Smooth muscle cell of the umbilical artery (primary cell): ENCODE results near the gene TRAIP. TPM values are rescaled to one million over a fixed set of nuclear protein-coding genes. Genes with fewer than 3 reads are reported as not detected.

ENCODE experiments used
- total RNA-seq: library from RNA; depleted of rRNA; stranded (reverse); fragments of >200 nt; gene quantifications from 2 replicates; pipeline ENCODE4 v1.2.3, GENCODE V29; 2014

The TRAIP gene, protein sequence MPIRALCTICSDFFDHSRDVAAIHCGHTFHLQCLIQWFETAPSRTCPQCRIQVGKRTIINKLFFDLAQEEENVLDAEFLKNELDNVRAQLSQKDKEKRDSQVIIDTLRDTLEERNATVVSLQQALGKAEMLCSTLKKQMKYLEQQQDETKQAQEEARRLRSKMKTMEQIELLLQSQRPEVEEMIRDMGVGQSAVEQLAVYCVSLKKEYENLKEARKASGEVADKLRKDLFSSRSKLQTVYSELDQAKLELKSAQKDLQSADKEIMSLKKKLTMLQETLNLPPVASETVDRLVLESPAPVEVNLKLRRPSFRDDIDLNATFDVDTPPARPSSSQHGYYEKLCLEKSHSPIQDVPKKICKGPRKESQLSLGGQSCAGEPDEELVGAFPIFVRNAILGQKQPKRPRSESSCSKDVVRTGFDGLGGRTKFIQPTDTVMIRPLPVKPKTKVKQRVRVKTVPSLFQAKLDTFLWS
- 1.5 and 2.4 TPM in 2 replicates for total RNA-seq

DNA sequence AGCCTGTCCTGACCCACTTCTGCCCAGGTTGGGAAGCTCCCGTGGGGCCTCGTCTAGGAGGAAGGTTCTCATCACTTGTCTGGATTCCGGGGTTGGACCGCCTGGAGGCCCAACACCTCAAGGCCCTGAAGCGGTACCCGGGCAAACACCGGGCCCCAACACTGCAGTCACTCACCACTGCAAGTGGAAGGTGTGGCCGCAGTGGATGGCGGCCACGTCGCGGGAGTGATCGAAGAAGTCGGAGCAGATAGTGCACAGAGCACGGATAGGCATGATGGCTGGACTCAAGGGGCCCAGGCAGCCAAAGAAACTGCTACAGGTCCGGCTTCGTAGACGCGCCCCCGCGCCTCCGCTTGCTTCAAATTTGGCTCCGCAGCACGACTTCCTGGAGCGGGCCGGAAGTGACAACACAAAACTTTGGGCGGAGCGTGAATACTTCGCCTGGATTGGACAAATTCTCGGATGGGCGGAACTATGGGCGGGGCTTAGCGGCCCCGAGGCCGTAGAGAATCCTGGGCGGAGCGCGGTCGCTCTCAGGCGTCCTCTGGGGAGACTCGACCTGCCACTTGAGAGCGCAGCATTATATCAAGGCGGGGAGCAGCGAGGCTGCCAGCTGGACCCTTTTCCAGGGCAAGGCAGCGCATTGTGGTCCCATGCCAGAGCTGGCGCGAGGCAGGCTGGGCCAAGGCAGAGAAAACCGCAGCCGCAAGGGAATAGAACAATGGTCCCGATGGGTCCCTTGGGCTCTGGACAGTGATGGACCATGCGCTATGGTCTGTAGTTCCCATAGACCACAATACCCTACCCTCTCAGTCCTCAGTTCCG is at the start of gene TRAIP:
TRAIP (minus strand) TSS at position 384 of the 825 bp plus-strand sequence; CDS start at position 273, 111 bp downstream.

DNA sequence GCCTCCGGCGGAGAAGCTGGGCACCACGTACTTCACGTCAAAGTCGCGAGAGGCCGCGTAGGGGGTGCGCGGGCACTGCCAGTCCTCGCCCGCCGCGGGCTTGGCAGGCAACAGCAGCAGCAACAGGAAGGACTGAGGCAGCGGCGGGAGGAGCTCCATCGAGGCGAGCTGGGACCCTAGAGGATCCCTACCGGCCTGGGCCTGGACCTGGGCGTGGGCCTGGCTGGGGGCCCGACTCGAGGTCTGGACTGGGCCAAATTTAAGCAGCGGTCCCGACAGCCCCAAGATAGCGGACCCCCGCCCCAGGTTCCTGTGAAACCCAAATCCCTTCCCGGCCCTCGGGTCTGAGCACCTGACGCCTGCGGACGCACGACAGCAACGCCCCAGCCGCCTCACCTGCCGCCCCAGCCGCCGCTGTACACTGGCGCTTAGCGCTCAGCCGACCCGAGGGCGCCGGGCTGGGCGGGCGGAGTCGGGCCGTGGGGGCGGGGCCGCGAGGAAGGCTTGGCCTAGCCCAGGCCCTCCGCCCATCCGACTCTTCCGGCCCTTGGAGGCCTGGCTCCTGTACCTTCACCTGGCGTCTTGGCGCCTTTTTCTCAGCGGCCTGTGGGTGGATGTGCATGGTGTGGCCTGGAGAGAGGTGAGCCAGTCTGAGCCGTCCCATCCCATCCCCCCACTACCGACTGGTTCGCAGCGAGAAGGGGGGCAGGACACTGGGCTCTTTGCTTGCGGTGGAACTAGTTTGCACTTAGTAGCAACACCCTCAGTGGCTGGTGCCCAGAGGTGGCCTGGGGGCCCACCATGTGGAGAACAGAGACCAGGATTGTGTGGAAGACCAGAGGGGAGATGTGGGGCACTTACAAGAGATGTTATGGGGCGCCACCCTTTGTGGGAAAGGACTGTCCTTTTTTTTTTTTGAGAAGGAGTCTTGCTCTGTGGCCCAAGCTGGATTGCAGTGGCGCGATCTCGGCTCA is 47.4 kb upstream of the TRAIP start, which contains the start of gene MST1R:
MST1R (minus strand) TSS at position 423 of the 974 bp plus-strand sequence; CDS start at position 159, 264 bp downstream.

DNA sequence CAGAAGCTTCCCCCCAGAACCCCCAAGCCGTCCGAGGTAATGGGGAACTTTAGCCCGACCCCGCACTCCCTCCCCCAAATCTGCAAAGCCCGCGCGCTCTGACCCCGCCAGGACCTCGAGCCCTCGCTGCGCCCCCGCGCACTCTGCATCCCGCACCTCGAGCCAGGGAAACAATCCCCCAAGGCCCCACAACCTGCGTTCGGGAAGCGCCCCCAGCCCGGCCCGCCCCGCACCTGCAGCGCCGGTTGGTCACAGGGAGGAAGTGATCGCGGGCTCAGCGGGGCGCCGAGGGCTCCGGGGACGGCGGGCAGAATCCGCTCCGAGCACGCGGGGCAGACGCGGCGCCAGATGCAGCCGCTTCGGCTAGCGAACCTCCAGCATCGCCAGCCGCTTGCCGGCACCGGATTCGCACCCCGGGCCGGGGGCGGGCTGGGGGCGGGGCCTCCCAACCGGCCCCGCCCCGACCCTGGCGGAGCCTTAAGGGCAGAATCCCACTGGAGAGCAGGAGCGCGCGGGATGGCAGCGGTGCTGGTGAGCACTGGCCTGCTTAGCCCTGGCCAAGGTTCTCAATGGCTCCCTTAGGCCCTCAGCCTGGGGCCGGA is 13.3 kb upstream of the TRAIP start, which contains the start of gene CAMKV:
CAMKV (minus strand) TSS at position 382 of the 602 bp plus-strand sequence. CDS start 7,518 bp downstream, outside the sequence.

DNA sequence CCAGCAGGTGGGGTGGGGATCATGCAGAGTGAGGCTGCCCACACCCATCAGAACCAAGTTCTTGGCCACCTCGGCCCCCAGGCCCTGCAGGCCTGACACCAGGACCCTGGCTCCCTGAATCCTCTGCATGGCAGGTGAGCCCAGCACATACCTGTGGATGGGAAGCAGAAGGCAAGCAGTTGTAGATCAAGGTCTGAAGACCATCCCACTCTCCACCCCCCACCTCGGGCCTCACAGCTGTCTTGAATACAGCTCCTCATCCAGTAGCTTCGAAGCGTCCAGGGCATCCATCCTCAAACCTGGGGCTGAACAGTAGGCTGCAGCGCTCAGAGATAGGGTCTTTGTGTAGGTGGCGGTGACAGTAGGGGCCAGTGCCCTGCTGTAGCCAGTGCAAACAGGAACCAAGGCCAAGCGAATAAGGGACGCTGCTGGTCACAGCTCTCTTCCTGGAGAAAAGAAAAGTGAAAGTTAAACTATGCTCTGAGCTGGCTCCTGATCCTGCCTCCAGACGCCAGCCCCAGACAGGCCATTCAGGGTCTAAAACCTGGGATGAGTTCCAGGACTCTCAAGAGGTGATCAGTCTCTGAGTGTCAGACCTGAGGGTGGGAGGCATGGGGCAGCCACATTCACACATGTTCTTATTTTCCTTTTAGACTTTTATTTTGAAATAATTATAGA is 42.7 kb downstream of the TRAIP start, which contains the start of gene UBA7:
UBA7 (minus strand) TSS at position 457 of the 678 bp plus-strand sequence; CDS start at position 291, 166 bp downstream.

DNA sequence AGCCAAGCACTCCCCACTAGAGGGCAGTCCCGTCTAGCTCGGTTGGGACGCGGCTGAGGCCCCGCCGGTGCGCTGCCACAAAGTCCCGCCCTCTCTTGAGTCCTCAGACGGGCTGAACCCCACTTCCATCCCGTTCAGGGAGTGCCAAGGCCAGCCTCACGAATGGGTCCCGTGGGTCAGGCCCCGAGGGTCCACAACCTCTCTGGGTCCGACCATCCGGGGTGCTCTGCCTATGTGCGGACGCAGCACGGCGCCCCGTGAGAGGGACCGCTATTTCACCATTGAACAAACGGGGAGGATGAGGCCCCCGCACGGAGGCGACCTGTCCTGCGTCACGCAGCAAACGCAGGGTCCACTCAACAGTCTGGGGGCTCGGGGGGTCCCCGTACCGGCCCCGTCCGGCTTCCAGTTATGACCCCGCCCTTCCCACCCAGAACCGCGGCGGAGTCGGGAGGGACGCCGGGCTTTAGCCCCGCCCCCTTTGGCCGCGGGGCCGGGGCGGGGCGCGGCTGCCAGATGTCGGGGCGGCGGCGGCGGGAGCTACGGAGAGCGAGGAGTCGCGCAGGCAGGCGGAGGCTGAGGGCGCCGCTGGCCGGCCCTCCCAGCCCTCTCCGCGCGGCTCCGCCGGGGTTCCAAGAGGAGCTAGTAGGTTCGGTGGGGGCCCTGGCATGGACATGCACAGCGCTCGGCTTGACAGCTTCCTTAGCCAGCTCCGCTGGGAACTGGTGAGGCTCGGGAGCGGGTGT is 53.5 kb downstream of the TRAIP start, which contains the start of gene INKA1:
INKA1 (plus strand) TSS at position 543 of the 746 bp plus-strand sequence; CDS start at position 675, 132 bp downstream.

DNA sequence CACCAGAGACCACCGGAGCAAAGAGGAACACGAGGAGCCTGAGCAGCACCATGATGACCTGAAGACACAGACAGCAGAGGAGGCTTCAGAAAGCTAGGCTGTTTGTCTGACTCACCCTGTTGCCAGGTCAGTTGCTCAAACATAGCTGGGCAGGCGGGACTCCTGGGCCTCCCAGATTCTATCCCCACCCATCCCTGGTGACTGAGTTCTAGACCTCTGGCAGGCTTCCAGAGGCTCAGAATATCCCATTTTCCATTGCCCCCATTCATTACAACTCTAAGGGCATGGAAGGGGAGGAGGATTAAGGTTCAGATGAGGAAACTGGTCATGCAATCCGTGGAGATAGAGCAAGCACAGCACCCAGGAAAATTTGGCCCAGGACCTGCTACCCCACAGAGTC is 56.6 kb downstream of the TRAIP start, which contains the start of gene CDHR4:
CDHR4 (minus strand) TSS at position 113 of the 400 bp plus-strand sequence; CDS start at position 52, 61 bp downstream.

DNA sequence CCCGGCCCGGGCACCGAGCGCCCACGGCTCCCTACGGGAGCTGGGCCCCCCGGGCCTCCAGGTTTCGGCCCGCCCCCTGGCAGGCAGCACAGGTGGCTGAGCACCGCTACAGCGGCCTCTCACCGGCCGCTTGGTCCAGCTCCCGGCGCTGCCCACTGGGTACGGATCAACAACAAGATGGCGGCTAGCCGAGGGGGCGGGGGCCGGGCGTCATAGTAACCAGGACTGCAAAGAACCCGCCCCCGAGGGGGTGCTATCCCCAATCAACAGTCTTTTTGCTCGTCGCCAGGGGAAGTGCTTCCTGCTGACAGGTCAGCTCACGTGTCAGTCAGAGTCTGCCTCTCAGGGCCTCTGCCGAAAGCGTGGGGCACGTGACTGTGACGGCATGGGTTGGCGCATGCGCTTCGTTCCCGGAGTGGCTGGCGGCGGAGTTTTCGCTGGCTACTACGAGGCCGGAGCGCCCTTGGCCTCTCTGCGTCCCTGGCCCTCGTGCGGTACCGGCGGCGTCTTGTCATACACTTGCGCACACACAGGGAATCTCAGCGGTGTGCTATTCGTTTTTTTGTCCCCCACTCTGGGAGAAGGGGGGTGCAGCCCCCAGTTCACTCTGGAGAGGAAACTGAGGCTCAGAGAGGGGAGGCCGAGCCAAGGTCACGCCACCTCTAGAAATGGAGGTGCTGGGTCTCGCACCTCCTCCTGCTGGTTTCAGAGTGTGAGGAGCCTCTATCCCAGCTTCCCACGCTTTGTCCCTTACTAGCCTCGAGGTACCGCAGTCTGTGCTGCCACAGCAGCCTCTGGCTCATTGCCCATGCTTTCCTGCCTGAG is 69.8 kb downstream of the TRAIP start, which contains the start of gene IP6K1:
IP6K1 (minus strand) TSS at position 186 of the 825 bp plus-strand sequence. CDS start 38,502 bp downstream, outside the sequence.

Other genes with a start within 250 kb of the TRAIP start
- gene APEH, start 182.2 kb downstream of the TRAIP start, total RNA-seq, result 115 and 140 TPM in 2 replicates
- gene MST1, start 167.1 kb downstream of the TRAIP start, total RNA-seq, result 4.8 and 7.7 TPM in 2 replicates
- 30.9 and 33.2 TPM in 2 replicates for gene RNF123, start 167.0 kb downstream of the TRAIP start, total RNA-seq
- 0.30 TPM in 1 of 2 replicates, not detected in the other for gene AMIGO3, start 136.9 kb downstream of the TRAIP start, total RNA-seq
- gene GMPPB, start 132.6 kb downstream of the TRAIP start, total RNA-seq, result 40.6 and 42.2 TPM in 2 replicates
- 22.6 and 39.2 TPM in 2 replicates for gene IP6K1, start 70.0 kb downstream of the TRAIP start, total RNA-seq
- not detected in 2 replicates for gene CDHR4, start 56.7 kb downstream of the TRAIP start, total RNA-seq
- 3.4 and 3.9 TPM in 2 replicates for gene INKA1, start 53.3 kb downstream of the TRAIP start, total RNA-seq
- gene UBA7, start 42.6 kb downstream of the TRAIP start, total RNA-seq, result 52.3 and 53.4 TPM in 2 replicates
- gene CAMKV, start 13.3 kb upstream of the TRAIP start, total RNA-seq, result not detected in 2 replicates
- 0.14 and 0.30 TPM in 2 replicates for gene MST1R, start 47.3 kb upstream of the TRAIP start, total RNA-seq
- gene MON1A, start 73.2 kb upstream of the TRAIP start, total RNA-seq, result 11.9 and 16.5 TPM in 2 replicates
- 48.7 and 65.1 TPM in 2 replicates for gene RBM6, start 83.6 kb upstream of the TRAIP start, total RNA-seq
- 97.4 and 147 TPM in 2 replicates for gene RBM5, start 232.4 kb upstream of the TRAIP start, total RNA-seq